GM20000 (cell line): ENCODE results near the gene SH3RF3.

ENCODE experiments used
- DNase-seq: peaks from one replicate; pipeline ENCODE4 v3.0.0; 2012; ENCODE audit warnings: low spot score
- TF ChIP-seq, protein P1 (sequence below): IDR thresholded peaks from 2 replicates; pipeline ENCODE4 v1.5.1; 2012; ENCODE audit warnings: mild to moderate bottlenecking, control low read depth; ENCODE audit errors: extremely low read depth, missing control alignments

The SH3RF3 gene

DNA sequence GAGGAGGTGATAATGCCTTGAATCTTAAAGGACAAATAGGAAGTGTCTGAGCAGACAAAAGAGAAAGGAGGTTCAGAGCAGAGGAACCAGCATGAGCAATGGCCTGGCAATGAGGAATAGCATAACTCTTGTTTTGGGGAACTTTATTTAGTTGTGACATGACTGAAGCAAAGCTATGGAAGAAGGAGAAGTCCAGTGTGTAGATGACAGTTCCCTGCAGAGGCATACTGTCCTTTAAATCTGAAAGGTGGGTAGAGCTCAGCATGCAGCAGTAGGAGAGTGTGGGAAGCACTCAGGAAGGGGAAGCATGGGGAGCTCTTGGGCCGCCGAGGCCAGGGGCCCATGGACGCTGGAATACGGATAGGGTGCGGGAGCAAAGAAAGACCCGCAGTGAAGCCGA is 311.0 kb downstream of the SH3RF3 start:
- DNase-seq: no peak
- TF ChIP-seq, protein P1, sequence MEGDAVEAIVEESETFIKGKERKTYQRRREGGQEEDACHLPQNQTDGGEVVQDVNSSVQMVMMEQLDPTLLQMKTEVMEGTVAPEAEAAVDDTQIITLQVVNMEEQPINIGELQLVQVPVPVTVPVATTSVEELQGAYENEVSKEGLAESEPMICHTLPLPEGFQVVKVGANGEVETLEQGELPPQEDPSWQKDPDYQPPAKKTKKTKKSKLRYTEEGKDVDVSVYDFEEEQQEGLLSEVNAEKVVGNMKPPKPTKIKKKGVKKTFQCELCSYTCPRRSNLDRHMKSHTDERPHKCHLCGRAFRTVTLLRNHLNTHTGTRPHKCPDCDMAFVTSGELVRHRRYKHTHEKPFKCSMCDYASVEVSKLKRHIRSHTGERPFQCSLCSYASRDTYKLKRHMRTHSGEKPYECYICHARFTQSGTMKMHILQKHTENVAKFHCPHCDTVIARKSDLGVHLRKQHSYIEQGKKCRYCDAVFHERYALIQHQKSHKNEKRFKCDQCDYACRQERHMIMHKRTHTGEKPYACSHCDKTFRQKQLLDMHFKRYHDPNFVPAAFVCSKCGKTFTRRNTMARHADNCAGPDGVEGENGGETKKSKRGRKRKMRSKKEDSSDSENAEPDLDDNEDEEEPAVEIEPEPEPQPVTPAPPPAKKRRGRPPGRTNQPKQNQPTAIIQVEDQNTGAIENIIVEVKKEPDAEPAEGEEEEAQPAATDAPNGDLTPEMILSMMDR: no peak

DNA sequence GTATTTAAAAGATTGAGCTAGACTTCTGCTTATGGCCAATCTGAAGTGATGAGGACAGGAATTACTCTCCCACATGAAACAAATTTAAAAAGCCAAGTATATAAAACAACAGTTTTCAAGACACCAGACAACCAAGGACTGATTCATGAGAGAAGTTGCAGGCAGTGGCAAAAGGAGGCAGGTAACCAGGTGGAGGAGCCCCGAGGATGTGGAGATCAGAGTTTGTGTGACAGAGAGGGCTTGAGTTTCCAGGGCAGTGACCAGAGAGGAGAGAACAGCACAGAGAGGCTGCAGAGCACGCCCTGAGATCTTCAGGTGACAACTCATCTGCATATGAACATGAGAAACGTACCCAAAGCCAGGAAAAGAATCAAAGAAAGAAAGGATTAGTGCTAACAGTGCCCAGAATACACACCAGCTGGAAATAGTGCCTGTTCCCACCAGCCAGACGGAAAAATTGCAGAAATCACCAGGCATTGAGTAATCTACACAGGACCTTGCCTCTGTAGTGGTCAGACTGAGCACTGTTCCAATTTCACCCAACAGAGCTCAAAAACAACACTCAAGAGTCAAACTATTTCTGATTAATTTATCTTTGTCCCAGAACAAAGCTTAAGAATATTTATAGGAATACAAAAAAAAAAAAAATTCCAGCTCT is 311.6 kb downstream of the SH3RF3 start:
- DNase-seq: no peak
- TF ChIP-seq, protein P1: no peak

DNA sequence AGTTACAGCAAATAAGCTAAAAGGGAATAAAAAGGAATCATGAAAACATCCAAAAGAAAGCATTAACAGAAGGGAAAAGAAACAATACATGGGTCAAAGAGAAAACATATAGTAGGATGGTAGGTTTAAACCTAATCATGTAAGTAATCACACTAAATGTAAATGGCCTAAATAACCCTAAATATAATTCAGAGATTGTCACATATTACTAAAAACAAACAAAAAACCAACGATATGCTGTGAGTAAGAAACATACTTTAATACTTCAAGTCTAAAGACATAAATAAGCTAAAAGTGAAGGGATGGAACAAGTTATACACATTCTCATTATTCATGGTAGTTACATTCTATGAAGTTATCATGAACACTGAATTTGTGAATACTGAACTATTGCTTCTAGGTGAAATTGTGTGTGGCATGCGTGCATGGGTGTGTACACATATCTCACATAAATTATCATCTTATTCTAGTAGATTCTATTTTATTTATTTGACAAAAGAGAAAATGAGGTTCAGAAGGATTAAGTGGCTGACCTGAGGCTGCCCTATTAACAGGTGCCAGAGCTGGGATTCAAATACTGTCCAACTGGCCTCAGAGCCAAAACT is 313.8 kb downstream of the SH3RF3 start:
- no peak for DNase-seq
- TF ChIP-seq, protein P1: no peak

DNA sequence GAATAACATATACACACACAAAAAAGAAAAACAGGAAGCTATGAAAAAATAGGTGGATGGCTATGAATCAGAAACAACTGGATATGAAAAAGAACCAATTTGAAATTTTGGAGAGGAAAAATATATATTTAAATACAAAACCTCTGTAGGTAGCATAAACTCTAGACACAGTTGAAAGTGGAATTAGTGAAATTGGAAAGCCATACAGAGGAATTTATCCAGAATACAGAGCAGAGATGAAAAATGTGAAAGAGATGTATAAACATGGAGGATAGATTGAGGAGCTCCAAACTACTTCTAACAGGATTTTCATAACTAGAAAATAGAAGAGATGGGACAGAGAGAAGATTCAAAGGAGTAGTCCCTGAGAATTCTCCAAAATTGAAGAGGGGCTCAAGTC is 315.9 kb downstream of the SH3RF3 start:
- DNase-seq: no peak

DNA sequence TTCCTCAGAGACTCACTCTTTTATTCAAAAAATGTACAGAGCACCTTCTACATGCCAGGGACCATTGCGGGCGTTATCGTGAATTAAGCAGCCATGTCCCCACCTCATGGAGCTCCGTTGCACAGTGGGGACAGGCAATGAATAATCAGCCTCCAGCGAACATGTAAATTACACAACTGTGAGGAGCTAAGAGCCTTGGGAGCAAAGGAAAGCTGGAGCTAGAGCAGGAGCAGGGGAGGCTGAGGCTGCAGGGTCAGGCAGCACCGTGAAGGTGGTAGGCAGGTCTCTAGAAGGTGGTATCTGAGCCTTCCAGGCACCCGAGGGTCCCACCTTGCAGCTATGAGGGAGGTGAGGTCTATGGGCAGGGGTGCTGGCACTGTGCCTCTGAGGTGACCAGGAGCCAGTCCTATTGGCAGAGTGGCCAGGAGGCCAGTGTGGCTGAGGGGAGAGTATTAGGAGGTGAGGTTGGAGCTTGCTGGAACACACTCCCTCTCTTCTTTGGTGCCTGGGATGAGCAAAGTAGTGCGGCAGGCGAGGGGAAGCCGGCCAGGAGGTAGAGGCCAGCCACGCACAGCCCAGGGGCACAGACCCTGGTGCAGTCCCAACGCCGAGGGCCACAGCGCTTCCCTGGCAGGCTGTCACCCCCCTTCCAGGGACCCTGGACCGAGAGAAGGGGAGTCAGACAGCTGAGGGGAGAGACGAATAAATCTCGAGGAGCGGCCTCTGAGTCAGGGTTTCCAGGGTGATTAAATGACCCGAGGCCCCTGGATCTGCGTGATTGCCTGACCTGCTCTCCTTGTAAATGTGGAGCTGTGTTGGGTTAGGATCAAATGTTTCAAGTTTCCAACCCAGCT is 317.5 kb downstream of the SH3RF3 start:
- TF ChIP-seq, protein P1: no peak
- DNase-seq: no peak

More for the DNA sequence above, 315.9 kb downstream of the SH3RF3 start:
- TF ChIP-seq, protein P1: no peak

DNA sequence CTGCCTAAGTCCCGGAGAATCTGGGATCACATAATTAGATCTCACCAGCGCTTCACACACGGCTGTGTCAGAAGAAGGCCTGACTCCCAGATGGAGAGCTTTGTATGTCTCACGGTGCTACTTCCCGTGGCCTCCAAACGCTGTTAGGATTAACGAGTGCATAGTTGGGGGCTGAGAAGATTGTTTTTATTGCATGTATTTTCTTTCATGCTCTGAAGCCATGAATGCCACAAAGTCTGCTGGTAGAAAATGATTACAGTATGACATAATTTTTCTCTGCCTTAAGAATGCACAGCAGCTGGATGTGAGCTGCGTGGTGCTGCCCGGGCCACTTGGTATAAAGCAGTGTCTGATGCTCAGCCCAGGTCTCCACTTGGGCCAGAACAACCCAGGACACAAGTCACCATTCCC is 318.3 kb downstream of the SH3RF3 start:
- TF ChIP-seq, protein P1: no peak
- no peak for DNase-seq

DNA sequence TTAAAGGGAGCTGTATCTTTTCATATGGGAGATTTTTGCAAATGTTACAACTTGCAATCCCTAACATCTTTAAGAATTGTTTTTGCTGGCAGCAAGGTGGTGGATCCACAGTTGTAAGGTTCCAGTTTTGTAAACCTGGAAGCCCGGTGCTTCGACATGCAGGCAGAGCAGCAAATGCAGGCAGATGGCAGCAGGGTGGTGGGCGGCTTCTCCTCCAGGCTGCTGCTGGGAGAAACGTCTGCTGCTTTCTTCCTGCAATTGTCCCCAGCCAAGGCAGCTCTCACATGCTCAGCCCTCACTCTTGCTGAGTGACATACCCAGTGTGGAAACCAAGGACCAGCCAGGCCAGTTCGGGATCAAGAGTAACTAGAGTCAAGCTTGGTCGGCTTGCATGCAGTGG is 318.8 kb downstream of the SH3RF3 start:
- DNase-seq: no peak

More for the DNA sequence above, 318.8 kb downstream of the SH3RF3 start:
- TF ChIP-seq, protein P1: no peak
